Fibroblast of skin of left quadriceps (primary cell): ENCODE measurements around the gene TEDC2.

Experiments used
- DNase-seq, 2 experiments: peaks; one replicate each; pipeline ENCODE4 v3.0.0-alpha.2; 2013; ENCODE audit warnings: low read depth in 2 of 2

The TEDC2 gene

GRCh38 chr16:2513405-2514332 lies 53.8 kb downstream of the TEDC2 start, which contains the start of gene ATP6V0C:
ATP6V0C (plus strand) TSS chr16:2513952; CDS start chr16:2514104, 152 bp downstream.
- peak; percentile 59 to 65 for DNase-seq
